Measurements from ENCODE around the gene MPP3. TPM values are rescaled to one million over a fixed set of nuclear protein-coding genes. Genes with fewer than 3 reads are reported as not detected.

MPP3 gene
- total RNA-seq, 1 experiment from 2014 or later = 11.3 TPM

- H3K4me3 Mint-ChIP-seq = peak overlapping the region; percentile 55
- peaks cover 29% of the 10 kb centered on the region for H3K27me3 Mint-ChIP-seq (ENCODE audit: low read depth)
- DNase-seq (ENCODE audit: low spot score) (no peak), ATAC-seq (no peak)
- no peak overlapping the region for H3K27ac Mint-ChIP-seq
- H3K36me3 Mint-ChIP-seq = no peaks in the 10 kb centered on the region
- POLR2A ChIA-PET = interaction anchor here (1.1 to 1.7 kb wide), 2 partner anchors 12 to 48 kb away, joined by 3 to 4 read pairs; no protein-coding TSS in a partner anchor
- H3K4me1 Mint-ChIP-seq = peaks cover 34% of the 10 kb centered on the region
- CTCF ChIA-PET = interaction anchor here (1.1 to 14.2 kb wide), 9 partner anchors 9 to 179 kb away, joined by 3 to 476 read pairs (median 10); no protein-coding TSS in a partner anchor
- H3K9me3 Mint-ChIP-seq = no peaks in the 10 kb centered on the region
- TF ChIP-seq E2F5 (CRISPR knock-in tag; IDR thresholded peaks at IDR 0.05) = no peak
- TF ChIP-seq TEAD4 (CRISPR knock-in tag; IDR thresholded peaks at IDR 0.05) = no peak
- no peak for TF ChIP-seq SOX15 (CRISPR knock-in tag; IDR thresholded peaks at IDR 0.05)
- TF ChIP-seq CDX4 (CRISPR knock-in tag; IDR thresholded peaks at IDR 0.05; ENCODE audit: borderline replicate concordance) = no peak
- TF ChIP-seq HMGA2 (CRISPR knock-in tag; IDR thresholded peaks at IDR 0.05) = no peak
- TF ChIP-seq NR1H2 (CRISPR knock-in tag; IDR thresholded peaks at IDR 0.05) = no peak
- TF ChIP-seq FOXK1 (CRISPR knock-in tag; IDR thresholded peaks at IDR 0.05) = no peak
- no peak for TF ChIP-seq ZNF317 (CRISPR knock-in tag; IDR thresholded peaks at IDR 0.05; ENCODE audit: borderline replicate concordance, low read depth)
- TF ChIP-seq KAT7 (CRISPR knock-in tag; IDR thresholded peaks at IDR 0.05; ENCODE audit: borderline replicate concordance) = no peak
- TF ChIP-seq ZNF121 (CRISPR knock-in tag; IDR thresholded peaks at IDR 0.05) = no peak
- TF ChIP-seq E2F4 (CRISPR knock-in tag; IDR thresholded peaks at IDR 0.05; ENCODE audit: borderline replicate concordance, low read depth) = no peak
- TF ChIP-seq ZNF512 (CRISPR knock-in tag; IDR thresholded peaks at IDR 0.05; ENCODE audit: borderline replicate concordance) = no peak
- TF ChIP-seq FOXP4 (CRISPR knock-in tag; IDR thresholded peaks at IDR 0.05) = no peak
- TF ChIP-seq ZNF416 (CRISPR knock-in tag; IDR thresholded peaks at IDR 0.05) = no peak
- no peak for TF ChIP-seq FOXP1 (CRISPR knock-in tag; IDR thresholded peaks at IDR 0.05; ENCODE audit: borderline replicate concordance)
These were observed 76.7 kb downstream of the MPP3 start for GRCh38 chr17:43756201-43756600.

- Mint-ChIP-seq H3K9me3 (no peaks in the 10 kb centered on the region), H3K36me3 (no peaks in the 10 kb centered on the region), H3K27ac (no peak overlapping the region), H3K4me3 (peak overlapping the region; percentile 55), H3K4me1 (peaks cover 34% of the 10 kb centered on the region), H3K27me3 (ENCODE audit: low read depth) (peaks cover 29% of the 10 kb centered on the region)
- ChIA-PET CTCF (interaction anchor here (0.6 to 14.2 kb wide), 13 partner anchors 10 to 224 kb away, joined by 3 to 476 read pairs (median 7); no protein-coding TSS in a partner anchor), POLR2A (interaction anchor here (0.8 to 1.7 kb wide), 4 partner anchors 11 to 225 kb away, joined by 3 to 4 read pairs (median 4); no protein-coding TSS in a partner anchor)
- peak; percentile 78 for DNase-seq (ENCODE audit: low spot score)
- peak; percentile 70 for ATAC-seq
- TF ChIP-seq ZNF512 (CRISPR knock-in tag; IDR thresholded peaks at IDR 0.05; ENCODE audit: borderline replicate concordance) (no peak), ZMAT4 (CRISPR knock-in tag; IDR thresholded peaks at IDR 0.05) (no peak), GRHL2 (CRISPR knock-in tag; IDR thresholded peaks at IDR 0.05; ENCODE audit: insufficient replicate concordance, severe bottlenecking) (no peak), ZNF121 (CRISPR knock-in tag; IDR thresholded peaks at IDR 0.05) (peak; percentile 97), MLX (CRISPR knock-in tag; IDR thresholded peaks at IDR 0.05) (no peak), ELF4 (CRISPR knock-in tag; IDR thresholded peaks at IDR 0.05; ENCODE audit: low read depth) (0 out of 2 replicates have a peak, but pooled peaks have one; percentile 44), TP53 (CRISPR knock-in tag; IDR thresholded peaks at IDR 0.05) (peak; percentile 83; the same call in 1 of the 2 replicates), KAT7 (CRISPR knock-in tag; IDR thresholded peaks at IDR 0.05; ENCODE audit: borderline replicate concordance) (peak; percentile 96), EMX1 (CRISPR knock-in tag; IDR thresholded peaks at IDR 0.05) (no peak), NFATC4 (CRISPR knock-in tag; IDR thresholded peaks at IDR 0.05) (no peak)
These were observed 77.5 kb downstream of the MPP3 start for GRCh38 chr17:43755389-43755875.
